ENCODE data around the gene STK24.

The STK24 gene

DNA sequence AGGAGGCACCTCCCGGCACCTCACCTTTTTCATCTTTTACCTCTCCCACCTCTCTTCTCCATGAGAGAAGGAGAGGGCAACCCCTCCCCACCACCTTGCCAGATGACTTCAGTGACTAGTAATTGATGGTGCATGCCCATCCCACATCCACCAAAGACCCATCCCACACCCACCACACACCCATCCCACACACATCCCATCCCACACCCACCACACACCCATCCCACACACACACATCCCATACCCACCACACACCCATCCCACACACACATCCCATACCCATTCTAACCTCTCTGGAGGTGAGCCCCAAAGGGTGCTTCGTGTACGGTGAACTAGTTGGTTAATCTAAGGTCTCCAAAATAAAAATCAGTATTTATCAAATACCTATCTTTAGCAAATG lies 44.7 kb downstream of the STK24 start:
- Histone ChIP-seq H3K36me3 (ENCODE audit: insufficient read depth, low read length) (no peaks in the 10 kb centered on the region), H3K4me3 (ENCODE audit: low read depth, low read length) (no peak overlapping the region)

DNA sequence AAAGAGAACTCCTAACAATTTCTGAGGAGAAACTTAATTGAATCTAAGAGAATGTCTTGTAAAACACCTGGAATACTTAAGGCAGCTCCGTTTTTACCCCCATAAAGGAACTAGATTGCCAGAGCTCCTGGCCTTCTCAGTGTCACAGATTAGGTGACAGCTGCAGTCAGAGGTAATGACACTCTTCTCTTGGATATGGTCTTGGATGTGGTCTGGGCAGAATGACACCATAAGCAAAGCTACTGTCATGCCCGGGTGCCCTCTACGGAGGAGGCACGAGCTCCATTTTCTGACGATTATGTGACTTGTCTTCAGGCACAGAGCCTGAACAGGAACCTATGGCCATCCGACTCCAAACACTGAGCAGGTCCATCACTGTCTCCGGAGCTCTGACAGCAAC lies 46.7 kb downstream of the STK24 start:
- peaks cover 2% of the 10 kb centered on the region for H3K4me1 ChIP-seq (ENCODE audit: control insufficient read depth, insufficient read depth, low read length, unreplicated experiment)
- H3K27ac ChIP-seq (ENCODE audit: low read depth, low read length), result no peak overlapping the region
- no peak overlapping the region for H3K4me3 ChIP-seq (ENCODE audit: low read depth, low read length)
- no peaks in the 10 kb centered on the region for H3K36me3 ChIP-seq (ENCODE audit: insufficient read depth, low read length)
- peaks cover 96% of the 10 kb centered on the region for H3K79me2 ChIP-seq (ENCODE audit: control insufficient read depth, insufficient read depth, low read length, unreplicated experiment)
- H3K27me3 ChIP-seq (ENCODE audit: insufficient read depth, low read length), result no peaks in the 10 kb centered on the region
- H2AFZ ChIP-seq (ENCODE audit: low read length, unreplicated experiment), result no peak overlapping the region

More for the DNA sequence above, 44.7 kb downstream of the STK24 start:
- Histone ChIP-seq H3K79me2 (ENCODE audit: control insufficient read depth, insufficient read depth, low read length, unreplicated experiment) (peaks cover 95% of the 10 kb centered on the region), H2AFZ (ENCODE audit: low read length, unreplicated experiment) (no peak overlapping the region), H3K27me3 (ENCODE audit: insufficient read depth, low read length) (no peaks in the 10 kb centered on the region), H3K27ac (ENCODE audit: low read depth, low read length) (no peak overlapping the region), H3K4me1 (ENCODE audit: control insufficient read depth, insufficient read depth, low read length, unreplicated experiment) (peaks cover 2% of the 10 kb centered on the region)

GRCh38 chr13:98529171-98529570 lies 47.7 kb downstream of the STK24 start:
- no peak overlapping the region for H3K4me3 ChIP-seq (ENCODE audit: low read depth, low read length)
- no peak overlapping the region for H2AFZ ChIP-seq (ENCODE audit: low read length, unreplicated experiment)
- no peaks in the 10 kb centered on the region for H3K36me3 ChIP-seq (ENCODE audit: insufficient read depth, low read length)
- peaks cover 98% of the 10 kb centered on the region for H3K79me2 ChIP-seq (ENCODE audit: control insufficient read depth, insufficient read depth, low read length, unreplicated experiment)
- H3K27me3 ChIP-seq (ENCODE audit: insufficient read depth, low read length), result no peaks in the 10 kb centered on the region
- H3K27ac ChIP-seq (ENCODE audit: low read depth, low read length), result no peak overlapping the region
- peaks cover 2% of the 10 kb centered on the region for H3K4me1 ChIP-seq (ENCODE audit: control insufficient read depth, insufficient read depth, low read length, unreplicated experiment)

- Histone ChIP-seq H3K4me1 (ENCODE audit: control insufficient read depth, insufficient read depth, low read length, unreplicated experiment) (peaks cover 2% of the 10 kb centered on the region), H3K27ac (ENCODE audit: low read depth, low read length) (no peak overlapping the region), H3K4me3 (ENCODE audit: low read depth, low read length) (no peak overlapping the region), H3K79me2 (ENCODE audit: control insufficient read depth, insufficient read depth, low read length, unreplicated experiment) (peaks cover 98% of the 10 kb centered on the region), H3K36me3 (ENCODE audit: insufficient read depth, low read length) (no peaks in the 10 kb centered on the region), H2AFZ (ENCODE audit: low read length, unreplicated experiment) (no peak overlapping the region), H3K27me3 (ENCODE audit: insufficient read depth, low read length) (no peaks in the 10 kb centered on the region)
Measured at GRCh38 chr13:98528663-98529064, 48.2 kb downstream of the STK24 start.

DNA sequence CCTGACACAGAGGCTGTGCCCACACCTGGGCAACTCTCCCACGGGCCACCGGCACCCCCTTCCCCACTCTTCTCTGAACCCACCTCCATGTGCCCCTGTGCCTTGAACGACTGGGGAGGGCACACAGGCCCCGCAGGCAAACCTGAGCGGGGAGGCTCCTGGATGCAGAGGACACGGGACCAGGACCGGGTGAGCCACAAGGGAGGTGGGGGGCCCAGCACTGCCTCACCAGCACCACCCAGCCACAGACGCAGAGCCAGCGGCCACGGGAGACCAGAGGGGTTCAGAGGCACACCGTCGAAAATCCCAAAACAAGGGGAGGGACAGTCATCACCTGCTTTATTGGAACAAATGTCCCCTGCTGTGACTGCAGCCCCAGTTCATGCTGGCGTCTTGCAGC lies 49.4 kb downstream of the STK24 start:
- Histone ChIP-seq H3K27ac (ENCODE audit: low read depth, low read length) (no peak overlapping the region), H3K79me2 (ENCODE audit: control insufficient read depth, insufficient read depth, low read length, unreplicated experiment) (peaks cover 100% of the 10 kb centered on the region), H2AFZ (ENCODE audit: low read length, unreplicated experiment) (no peak overlapping the region), H3K4me3 (ENCODE audit: low read depth, low read length) (no peak overlapping the region), H3K27me3 (ENCODE audit: insufficient read depth, low read length) (no peaks in the 10 kb centered on the region), H3K36me3 (ENCODE audit: insufficient read depth, low read length) (no peaks in the 10 kb centered on the region), H3K4me1 (ENCODE audit: control insufficient read depth, insufficient read depth, low read length, unreplicated experiment) (peaks cover 2% of the 10 kb centered on the region)

GRCh38 chr13:98526182-98526512 lies 50.8 kb downstream of the STK24 start:
- peaks cover 100% of the 10 kb centered on the region for H3K79me2 ChIP-seq (ENCODE audit: control insufficient read depth, insufficient read depth, low read length, unreplicated experiment)
- H3K27ac ChIP-seq (ENCODE audit: low read depth, low read length), result no peak overlapping the region
- peaks cover 2% of the 10 kb centered on the region for H3K4me1 ChIP-seq (ENCODE audit: control insufficient read depth, insufficient read depth, low read length, unreplicated experiment)
- H3K36me3 ChIP-seq (ENCODE audit: insufficient read depth, low read length), result no peaks in the 10 kb centered on the region
- no peak overlapping the region for H3K4me3 ChIP-seq (ENCODE audit: low read depth, low read length)
- no peaks in the 10 kb centered on the region for H3K27me3 ChIP-seq (ENCODE audit: insufficient read depth, low read length)
- H2AFZ ChIP-seq (ENCODE audit: low read length, unreplicated experiment), result no peak overlapping the region

GRCh38 chr13:98525456-98526181 lies 51.3 kb downstream of the STK24 start:
- Histone ChIP-seq H3K27ac (ENCODE audit: low read depth, low read length) (no peak overlapping the region), H3K4me1 (ENCODE audit: control insufficient read depth, insufficient read depth, low read length, unreplicated experiment) (peaks cover 2% of the 10 kb centered on the region), H3K36me3 (ENCODE audit: insufficient read depth, low read length) (no peaks in the 10 kb centered on the region), H3K79me2 (ENCODE audit: control insufficient read depth, insufficient read depth, low read length, unreplicated experiment) (peaks cover 100% of the 10 kb centered on the region), H2AFZ (ENCODE audit: low read length, unreplicated experiment) (no peak overlapping the region), H3K4me3 (ENCODE audit: low read depth, low read length) (no peak overlapping the region), H3K27me3 (ENCODE audit: insufficient read depth, low read length) (no peaks in the 10 kb centered on the region)

- no peak overlapping the region for H3K4me3 ChIP-seq (ENCODE audit: low read depth, low read length)
- H3K4me1 ChIP-seq (ENCODE audit: control insufficient read depth, insufficient read depth, low read length, unreplicated experiment), result peaks cover 2% of the 10 kb centered on the region
- H3K79me2 ChIP-seq (ENCODE audit: control insufficient read depth, insufficient read depth, low read length, unreplicated experiment), result peaks cover 100% of the 10 kb centered on the region
Measured at GRCh38 chr13:98524793-98525192, 52.1 kb downstream of the STK24 start.

GRCh38 chr13:98524391-98524790 lies 52.5 kb downstream of the STK24 start:
- no peaks in the 10 kb centered on the region for H3K27me3 ChIP-seq (ENCODE audit: insufficient read depth, low read length)
- peaks cover 2% of the 10 kb centered on the region for H3K4me1 ChIP-seq (ENCODE audit: control insufficient read depth, insufficient read depth, low read length, unreplicated experiment)
- no peaks in the 10 kb centered on the region for H3K36me3 ChIP-seq (ENCODE audit: insufficient read depth, low read length)
- no peak overlapping the region for H2AFZ ChIP-seq (ENCODE audit: low read length, unreplicated experiment)
- peaks cover 100% of the 10 kb centered on the region for H3K79me2 ChIP-seq (ENCODE audit: control insufficient read depth, insufficient read depth, low read length, unreplicated experiment)
- no peak overlapping the region for H3K27ac ChIP-seq (ENCODE audit: low read depth, low read length)
- no peak overlapping the region for H3K4me3 ChIP-seq (ENCODE audit: low read depth, low read length)

More at GRCh38 chr13:98524793-98525192, 52.1 kb downstream of the STK24 start:
- Histone ChIP-seq H2AFZ (ENCODE audit: low read length, unreplicated experiment) (no peak overlapping the region), H3K27ac (ENCODE audit: low read depth, low read length) (no peak overlapping the region), H3K27me3 (ENCODE audit: insufficient read depth, low read length) (no peaks in the 10 kb centered on the region), H3K36me3 (ENCODE audit: insufficient read depth, low read length) (no peaks in the 10 kb centered on the region)

- Histone ChIP-seq H2AFZ (ENCODE audit: low read length, unreplicated experiment) (no peak overlapping the region), H3K27ac (ENCODE audit: low read depth, low read length) (no peak overlapping the region), H3K4me3 (ENCODE audit: low read depth, low read length) (no peak overlapping the region), H3K4me1 (ENCODE audit: control insufficient read depth, insufficient read depth, low read length, unreplicated experiment) (peaks cover under 1% of the 10 kb centered on the region), H3K27me3 (ENCODE audit: insufficient read depth, low read length) (no peaks in the 10 kb centered on the region), H3K36me3 (ENCODE audit: insufficient read depth, low read length) (no peaks in the 10 kb centered on the region), H3K79me2 (ENCODE audit: control insufficient read depth, insufficient read depth, low read length, unreplicated experiment) (peaks cover 98% of the 10 kb centered on the region)
Measured at GRCh38 chr13:98523455-98524102, 53.3 kb downstream of the STK24 start.

GRCh38 chr13:98522371-98522770 lies 54.5 kb downstream of the STK24 start:
- no peaks in the 10 kb centered on the region for H3K27me3 ChIP-seq (ENCODE audit: insufficient read depth, low read length)
- no peak overlapping the region for H3K27ac ChIP-seq (ENCODE audit: low read depth, low read length)
- no peaks in the 10 kb centered on the region for H3K4me1 ChIP-seq (ENCODE audit: control insufficient read depth, insufficient read depth, low read length, unreplicated experiment)
- no peak overlapping the region for H2AFZ ChIP-seq (ENCODE audit: low read length, unreplicated experiment)
- H3K79me2 ChIP-seq (ENCODE audit: control insufficient read depth, insufficient read depth, low read length, unreplicated experiment), result peaks cover 95% of the 10 kb centered on the region
- H3K36me3 ChIP-seq (ENCODE audit: insufficient read depth, low read length), result peaks cover 3% of the 10 kb centered on the region; the same call in 1 of the 2 replicates
- H3K4me3 ChIP-seq (ENCODE audit: low read depth, low read length), result no peak overlapping the region
